HG03039 (cell line): ENCODE measurements around the gene CENPC.
"Not testable (repeated sequence)": the region's sequence is repeated elsewhere in the genome, so short reads cannot be mapped to it uniquely, and the experiment has no call there.

Source experiments
- ATAC-seq: cut with Tn5 transposase; IDR thresholded peaks from one replicate; pipeline ENCODE4 v1.9.1; 2021; ENCODE audit warnings: mild to moderate bottlenecking, moderate library complexity; ENCODE audit not compliant: unreplicated experiment

Gene CENPC

GRCh38 chr4:67545199-67546003 lies at the start of gene CENPC:
CENPC (minus strand) TSS chr4:67545503; CDS start chr4:67545355, 148 bp downstream.
- ATAC-seq = peak; percentile 97

GRCh38 chr4:67593741-67594175 lies 48.5 kb upstream of the CENPC start:
- no peak for ATAC-seq

- no peak for ATAC-seq
Measured at GRCh38 chr4:67587156-67587555, 41.9 kb upstream of the CENPC start.

GRCh38 chr4:67584496-67584895 lies 39.2 kb upstream of the CENPC start:
- ATAC-seq = no peak

GRCh38 chr4:67581913-67582312 lies 36.6 kb upstream of the CENPC start:
- no peak for ATAC-seq

GRCh38 chr4:67581208-67581857 lies 36.0 kb upstream of the CENPC start:
- ATAC-seq = peak; percentile 41

- ATAC-seq = peak; percentile 36
Measured at GRCh38 chr4:67580577-67580976, 35.3 kb upstream of the CENPC start.

- ATAC-seq = no peak
Measured at GRCh38 chr4:67576538-67576937, 31.2 kb upstream of the CENPC start.

- no peak for ATAC-seq
Measured at GRCh38 chr4:67576059-67576466, 30.8 kb upstream of the CENPC start.

- peak; percentile 93 for ATAC-seq
Measured at GRCh38 chr4:67575232-67576058, 30.1 kb upstream of the CENPC start.

- ATAC-seq = no peak
Measured at GRCh38 chr4:67573193-67573592, 27.9 kb upstream of the CENPC start.

- ATAC-seq = no peak
Measured at GRCh38 chr4:67571975-67572374, 26.7 kb upstream of the CENPC start.

GRCh38 chr4:67570537-67570936 lies 25.2 kb upstream of the CENPC start:
- no peak for ATAC-seq

GRCh38 chr4:67568820-67569219 lies 23.5 kb upstream of the CENPC start:
- ATAC-seq = no peak

- ATAC-seq = no peak
Measured at GRCh38 chr4:67566335-67566734, 21.0 kb upstream of the CENPC start.

- ATAC-seq = no peak
Measured at GRCh38 chr4:67565284-67565683, 20.0 kb upstream of the CENPC start.

GRCh38 chr4:67558493-67558892 lies 13.2 kb upstream of the CENPC start, which contains the start of gene STAP1:
STAP1 (plus strand) TSS chr4:67558727; CDS start chr4:67558810, 83 bp downstream.
- ATAC-seq = peak; percentile 57

- ATAC-seq = no peak
Measured at GRCh38 chr4:67556436-67556835, 11.1 kb upstream of the CENPC start.

- no peak for ATAC-seq
Measured at GRCh38 chr4:67555447-67555846, 10.1 kb upstream of the CENPC start.

GRCh38 chr4:67554096-67554495 lies 8.8 kb upstream of the CENPC start:
- ATAC-seq = no peak

GRCh38 chr4:67552146-67552792 lies 7.0 kb upstream of the CENPC start:
- ATAC-seq = not testable (repeated sequence)
